H9 (cell line): ENCODE measurements around the gene RALGAPA1. TPM values are rescaled to one million over a fixed set of nuclear protein-coding genes. Genes with fewer than 3 reads are reported as not detected.

Source experiments
- DNase-seq: peaks from one replicate; pipeline ENCODE4 v3.0.0-alpha.2; 2017
- H2AFZ ChIP-seq: one replicate; pipeline ENCODE4 v1.6.1; 2013; ENCODE audit warnings: mild to moderate bottlenecking, low read length, control low read depth, moderate library complexity
- H2AK5ac ChIP-seq: 2 replicates; pipeline ENCODE4 v1.6.1; 2013; ENCODE audit warnings: low read length, control low read depth, mixed read lengths; ENCODE audit not compliant: insufficient read length
- H2BK120ac ChIP-seq: one replicate; pipeline ENCODE4 v1.6.1; 2013; ENCODE audit warnings: low read depth, mild to moderate bottlenecking, low read length, control low read depth, inconsistent platforms; ENCODE audit not compliant: poor library complexity, severe bottlenecking
- H2BK12ac ChIP-seq: 2 replicates; pipeline ENCODE4 v1.6.1; 2013; ENCODE audit warnings: low read length, control low read depth, mixed read lengths, low read depth; ENCODE audit not compliant: insufficient read length
- H2BK15ac ChIP-seq: 2 replicates; pipeline ENCODE4 v1.6.1; 2013; ENCODE audit warnings: low read depth, low read length, control low read depth
- H2BK20ac ChIP-seq: one replicate; pipeline ENCODE4 v1.6.1; 2013; ENCODE audit warnings: low read depth, mild to moderate bottlenecking, low read length, control low read depth, inconsistent platforms; ENCODE audit not compliant: poor library complexity, severe bottlenecking
- H2BK5ac ChIP-seq: 2 replicates; pipeline ENCODE4 v1.6.1; 2013; ENCODE audit warnings: low read length, control low read depth, mixed read lengths; ENCODE audit not compliant: insufficient read length
- H3K14ac ChIP-seq: 2 replicates; pipeline ENCODE4 v1.6.1; 2013; ENCODE audit warnings: low read length, control low read depth; ENCODE audit not compliant: insufficient read depth
- H3K18ac ChIP-seq: 2 replicates; pipeline ENCODE4 v1.6.1; 2013; ENCODE audit warnings: low read depth, mild to moderate bottlenecking, mixed read lengths, low read length, control low read depth; ENCODE audit not compliant: insufficient read length
- H3K23ac ChIP-seq: 2 replicates; pipeline ENCODE4 v1.6.1; 2013; ENCODE audit warnings: low read length, control low read depth, mixed read lengths, low read depth; ENCODE audit not compliant: insufficient read length
- H3K23me2 ChIP-seq: 2 replicates; pipeline ENCODE4 v1.6.1; 2013; ENCODE audit warnings: low read depth, mild to moderate bottlenecking, mixed read lengths, low read length, control low read depth; ENCODE audit not compliant: insufficient read length, poor library complexity, severe bottlenecking
- H3K27ac ChIP-seq: 2 replicates; pipeline ENCODE4 v1.5.1; 2013; ENCODE audit warnings: low read length, control low read depth, mixed read lengths, low read depth; ENCODE audit not compliant: insufficient read length
- H3K27me3 ChIP-seq: 2 replicates; pipeline ENCODE4 v1.6.1; 2013; ENCODE audit warnings: low read length, control low read depth, inconsistent platforms; ENCODE audit not compliant: insufficient read depth
- H3K4ac ChIP-seq: 2 replicates; pipeline ENCODE4 v1.6.1; 2013; ENCODE audit warnings: low read depth, mild to moderate bottlenecking, control low read depth, inconsistent platforms, low read length, moderate library complexity
- H3K4me1 ChIP-seq: 2 replicates; pipeline ENCODE4 v1.6.1; 2013; ENCODE audit warnings: low read length, control low read depth, inconsistent platforms; ENCODE audit not compliant: insufficient read depth
- H3K4me2 ChIP-seq: 2 replicates; pipeline ENCODE4 v1.6.1; 2013; ENCODE audit warnings: low read length, control low read depth, mixed read lengths; ENCODE audit not compliant: insufficient read length, insufficient read depth
- H3K56ac ChIP-seq: 2 replicates; pipeline ENCODE4 v1.6.1; 2013; ENCODE audit warnings: low read depth, mild to moderate bottlenecking, mixed read lengths, low read length, control low read depth; ENCODE audit not compliant: insufficient read length
- H3K79me1 ChIP-seq: 2 replicates; pipeline ENCODE4 v1.6.1; 2013; ENCODE audit warnings: low read depth, mild to moderate bottlenecking, moderate library complexity, low read length, control low read depth, inconsistent platforms; ENCODE audit not compliant: insufficient read depth, poor library complexity, severe bottlenecking
- H3K79me2 ChIP-seq: 2 replicates; pipeline ENCODE4 v1.6.1; 2013; ENCODE audit warnings: low read length, control low read depth, inconsistent platforms; ENCODE audit not compliant: insufficient read depth
- H3K9ac ChIP-seq: 2 replicates; pipeline ENCODE4 v1.6.1; 2013; ENCODE audit warnings: low read length, control low read depth, mixed read lengths; ENCODE audit not compliant: insufficient read length; ENCODE audit errors: extremely low read depth
- H3K9me3 ChIP-seq: one replicate; pipeline ENCODE4 v1.6.1; 2013; ENCODE audit warnings: low read depth, low read length, inconsistent platforms; ENCODE audit not compliant: control insufficient read depth
- H3T11ph ChIP-seq: one replicate; pipeline ENCODE4 v1.6.1; 2013; ENCODE audit warnings: mild to moderate bottlenecking, low read length, control low read depth, inconsistent platforms
- H4K20me1 ChIP-seq: one replicate; pipeline ENCODE4 v1.6.1; 2013; ENCODE audit not compliant: control insufficient read depth, insufficient read length, insufficient read depth
- H4K5ac ChIP-seq: 2 replicates; pipeline ENCODE4 v1.6.1; 2013; ENCODE audit warnings: low read depth, mild to moderate bottlenecking, mixed read lengths, low read length, control low read depth; ENCODE audit not compliant: insufficient read length
- H4K8ac ChIP-seq: replicated peaks from 2 replicates; pipeline ENCODE4 v1.6.1; 2013; ENCODE audit warnings: low read length, control low read depth, mixed read lengths, low read depth; ENCODE audit not compliant: insufficient read length
- H4K91ac ChIP-seq: 2 replicates; pipeline ENCODE4 v1.6.1; 2013; ENCODE audit warnings: low read depth, mild to moderate bottlenecking, moderate library complexity, mixed read lengths, low read length, control low read depth; ENCODE audit not compliant: insufficient read length
- H3K27ac Mint-ChIP-seq, 3 experiments: 2 replicates in 2 of 3; 3 replicates in 1 of 3; pipeline ENCODE4 v1.8.0; 2020 to 2021; ENCODE audit warnings: mixed read lengths in 3 of 3, mild to moderate bottlenecking in 1 of 3, moderate library complexity in 1 of 3
- H3K27me3 Mint-ChIP-seq: 2 replicates; pipeline ENCODE4 v1.8.0; 2021; ENCODE audit warnings: low read depth, mild to moderate bottlenecking, moderate library complexity, mixed read lengths
- H3K36me3 Mint-ChIP-seq, 3 experiments: 2 replicates in 2 of 3; 3 replicates in 1 of 3; pipeline ENCODE4 v1.8.0; 2020 to 2021; ENCODE audit warnings: low read depth in 3 of 3, mixed read lengths in 3 of 3; ENCODE audit not compliant: insufficient read depth in 1 of 3
- H3K4me1 Mint-ChIP-seq, 2 experiments: 2 replicates each; pipeline ENCODE4 v1.8.0; 2020; ENCODE audit warnings: mixed read lengths in 2 of 2
- H3K4me3 Mint-ChIP-seq, 2 experiments: 2 replicates in 1 of 2; 3 replicates in 1 of 2; pipeline ENCODE4 v1.8.0; 2020 to 2021; ENCODE audit warnings: mild to moderate bottlenecking in 2 of 2, mixed read lengths in 2 of 2, moderate library complexity in 1 of 2
- H3K9me3 Mint-ChIP-seq, 2 experiments: 2 replicates in 1 of 2; 3 replicates in 1 of 2; pipeline ENCODE4 v1.8.0; 2020; ENCODE audit warnings: mild to moderate bottlenecking in 2 of 2, mixed read lengths in 2 of 2, moderate library complexity in 1 of 2
- total RNA-seq: library from RNA; stranded (reverse); gene quantifications from 2 replicates; pipeline ENCODE4 v1.2.1, GENCODE V29; 2021
- TF ChIP-seq, protein P1 (sequence below): fragments of 200-600 bp; sonication (generic); conservative IDR thresholded peaks from 3 replicates; pipeline ENCODE4 v1.8.0; 2021; ENCODE audit warnings: antibody characterized with exemption, mild to moderate bottlenecking

RALGAPA1 gene
- total RNA-seq, 1 experiment from 2014 or later, result 29.8 TPM

DNA sequence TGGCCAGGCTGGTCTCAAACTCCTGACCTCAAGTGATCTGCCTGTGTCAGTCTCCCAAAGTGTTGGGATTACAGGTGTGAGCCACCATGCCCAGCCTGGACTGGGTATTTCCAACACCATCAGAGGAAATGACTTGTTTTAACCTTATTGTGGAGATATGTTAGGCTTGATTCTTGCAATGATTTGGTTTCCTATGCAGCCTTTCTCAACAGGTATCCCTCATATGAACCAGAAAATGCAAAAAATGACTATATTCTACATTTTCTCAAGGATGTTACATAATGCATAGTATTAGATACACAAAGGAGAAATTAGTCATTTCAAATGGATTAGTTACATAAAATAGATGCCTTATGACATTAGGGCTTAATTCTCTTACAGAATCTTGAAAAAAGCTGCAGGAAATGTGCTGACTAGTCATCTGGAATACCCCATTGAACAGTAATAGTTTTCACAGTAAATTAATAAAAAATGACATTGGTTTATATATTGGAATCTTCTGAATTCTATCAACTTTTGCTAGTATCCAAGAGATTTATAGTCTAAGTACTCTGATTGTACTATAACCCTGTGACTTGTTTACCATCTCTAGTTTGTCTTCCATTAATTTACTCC is 142.6 kb downstream of the RALGAPA1 start:
- H3K4me1 Mint-ChIP-seq, result no peaks in the 10 kb centered on the region
- Histone ChIP-seq H2BK5ac (no peak overlapping the region), H2AFZ (no peak overlapping the region), H3K27ac (no peak overlapping the region), H3K23ac (no peak overlapping the region), H3K27me3 (no peaks in the 10 kb centered on the region), H3K14ac (no peak overlapping the region), H4K20me1 (no peaks in the 10 kb centered on the region), H3K9me3 (no peaks in the 10 kb centered on the region), H3K4me1 (no peaks in the 10 kb centered on the region), H2BK20ac (no peak overlapping the region), H2BK15ac (no peak overlapping the region), H3K56ac (no peak overlapping the region), H3K79me2 (no peaks in the 10 kb centered on the region), H2BK12ac (no peak overlapping the region), H3K18ac (no peak overlapping the region), H4K91ac (no peak overlapping the region), H3K9ac (no peak overlapping the region), H4K5ac (no peak overlapping the region), H2AK5ac (no peak overlapping the region), H3K4ac (no peak overlapping the region), H3K4me2 (no peak overlapping the region), H3T11ph (no peak overlapping the region), H2BK120ac (no peak overlapping the region), H3K23me2 (no peaks in the 10 kb centered on the region), H4K8ac (no peak overlapping the region), H3K79me1 (no peaks in the 10 kb centered on the region)
- H3K4me3 Mint-ChIP-seq, result no peak overlapping the region
- TF ChIP-seq, protein P1, sequence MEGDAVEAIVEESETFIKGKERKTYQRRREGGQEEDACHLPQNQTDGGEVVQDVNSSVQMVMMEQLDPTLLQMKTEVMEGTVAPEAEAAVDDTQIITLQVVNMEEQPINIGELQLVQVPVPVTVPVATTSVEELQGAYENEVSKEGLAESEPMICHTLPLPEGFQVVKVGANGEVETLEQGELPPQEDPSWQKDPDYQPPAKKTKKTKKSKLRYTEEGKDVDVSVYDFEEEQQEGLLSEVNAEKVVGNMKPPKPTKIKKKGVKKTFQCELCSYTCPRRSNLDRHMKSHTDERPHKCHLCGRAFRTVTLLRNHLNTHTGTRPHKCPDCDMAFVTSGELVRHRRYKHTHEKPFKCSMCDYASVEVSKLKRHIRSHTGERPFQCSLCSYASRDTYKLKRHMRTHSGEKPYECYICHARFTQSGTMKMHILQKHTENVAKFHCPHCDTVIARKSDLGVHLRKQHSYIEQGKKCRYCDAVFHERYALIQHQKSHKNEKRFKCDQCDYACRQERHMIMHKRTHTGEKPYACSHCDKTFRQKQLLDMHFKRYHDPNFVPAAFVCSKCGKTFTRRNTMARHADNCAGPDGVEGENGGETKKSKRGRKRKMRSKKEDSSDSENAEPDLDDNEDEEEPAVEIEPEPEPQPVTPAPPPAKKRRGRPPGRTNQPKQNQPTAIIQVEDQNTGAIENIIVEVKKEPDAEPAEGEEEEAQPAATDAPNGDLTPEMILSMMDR, result no peak
- no peak overlapping the region for H3K27ac Mint-ChIP-seq
- peaks cover 0 to 4% (median 3%) of the 10 kb centered on the region in 3 experiments; a peak in 2 of 7 replicates for H3K36me3 Mint-ChIP-seq
- no peaks in the 10 kb centered on the region for H3K27me3 Mint-ChIP-seq
- no peak for DNase-seq
- H3K9me3 Mint-ChIP-seq, result no peaks in the 10 kb centered on the region
